GM19372 (cell line): ENCODE measurements around the gene SCGN.

Experiments used
- ATAC-seq: cut with Tn5 transposase; IDR thresholded peaks from one replicate; pipeline ENCODE4 v1.9.1; 2021; ENCODE audit warnings: mild to moderate bottlenecking, low read depth, moderate library complexity; ENCODE audit not compliant: unreplicated experiment

The SCGN gene, protein sequence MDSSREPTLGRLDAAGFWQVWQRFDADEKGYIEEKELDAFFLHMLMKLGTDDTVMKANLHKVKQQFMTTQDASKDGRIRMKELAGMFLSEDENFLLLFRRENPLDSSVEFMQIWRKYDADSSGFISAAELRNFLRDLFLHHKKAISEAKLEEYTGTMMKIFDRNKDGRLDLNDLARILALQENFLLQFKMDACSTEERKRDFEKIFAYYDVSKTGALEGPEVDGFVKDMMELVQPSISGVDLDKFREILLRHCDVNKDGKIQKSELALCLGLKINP

DNA sequence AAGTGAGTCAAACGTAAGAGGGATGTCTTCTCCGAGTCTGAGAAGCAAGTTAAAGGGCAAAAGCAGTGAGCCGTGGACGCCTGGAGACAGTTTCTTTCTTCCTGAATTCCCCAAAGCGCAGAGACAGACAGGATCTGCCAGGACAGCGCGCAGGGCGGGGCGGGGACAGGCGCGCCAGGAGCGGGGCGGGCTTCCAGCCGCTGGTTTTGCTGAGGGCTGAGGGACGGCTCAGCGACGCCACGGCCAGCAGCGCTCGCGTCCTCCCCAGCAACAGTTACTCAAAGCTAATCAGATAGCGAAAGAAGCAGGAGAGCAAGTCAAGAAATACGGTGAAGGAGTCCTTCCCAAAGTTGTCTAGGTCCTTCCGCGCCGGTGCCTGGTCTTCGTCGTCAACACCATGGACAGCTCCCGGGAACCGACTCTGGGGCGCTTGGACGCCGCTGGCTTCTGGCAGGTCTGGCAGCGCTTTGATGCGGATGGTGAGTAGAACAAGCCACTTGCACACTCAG is at the start of gene SCGN:
SCGN (plus strand) TSS at position 209 of the 509 bp plus-strand sequence; CDS start at position 398, 189 bp downstream.
- no peak for ATAC-seq

DNA sequence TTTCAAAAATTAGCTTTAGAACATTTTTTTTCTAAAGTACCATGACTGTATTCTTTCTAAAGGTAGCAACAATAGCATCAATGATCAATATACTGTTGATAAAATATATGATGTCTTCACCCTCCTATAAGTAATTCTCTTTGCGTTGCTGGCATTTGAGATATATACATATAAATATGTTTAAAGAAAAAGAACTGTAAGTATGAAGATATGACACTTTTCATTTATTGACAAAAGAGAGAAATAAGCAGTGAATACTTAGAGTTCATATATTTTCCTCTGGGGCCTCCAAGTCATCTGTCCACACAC is 49.4 kb upstream of the SCGN start:
- no peak for ATAC-seq

DNA sequence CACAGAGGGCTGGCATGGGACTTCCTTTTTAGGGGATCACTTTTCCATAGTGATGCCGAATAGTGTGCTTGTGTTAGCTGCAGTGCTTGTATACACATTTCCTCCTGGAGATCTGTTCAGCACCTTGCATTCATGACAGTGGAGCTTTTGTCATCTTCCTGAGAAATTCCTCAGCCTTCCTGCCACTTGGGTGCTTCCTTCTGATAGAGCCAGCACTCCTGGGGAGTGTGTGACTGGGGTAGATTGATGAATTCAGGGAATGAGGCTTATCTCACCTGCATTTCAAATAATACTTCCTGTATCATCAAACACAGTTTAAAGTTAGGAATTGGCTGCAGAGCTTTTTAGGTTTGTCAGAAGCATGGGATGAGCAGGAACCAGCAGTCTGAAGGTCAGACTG is 48.8 kb upstream of the SCGN start:
- no peak for ATAC-seq

DNA sequence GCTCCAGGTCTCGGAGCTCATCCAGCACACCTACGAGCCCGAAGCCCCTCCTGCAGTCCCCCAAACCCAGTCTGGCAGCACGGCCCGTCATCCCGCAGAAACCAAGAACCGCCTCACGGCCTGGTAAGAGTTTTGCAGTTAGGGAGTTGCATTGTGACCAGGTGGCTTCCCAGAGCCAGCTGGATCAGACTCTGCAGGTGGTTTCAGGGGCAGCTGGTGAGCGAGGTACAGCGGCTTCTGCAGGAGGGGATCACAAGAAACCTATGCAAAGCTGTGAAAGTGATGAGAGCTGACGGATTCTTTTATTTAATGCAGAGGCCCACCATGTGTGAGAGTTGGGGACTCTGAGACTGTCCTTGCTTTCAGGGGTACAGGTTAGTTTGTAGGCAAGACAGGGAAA is 45.9 kb upstream of the SCGN start:
- no peak for ATAC-seq

DNA sequence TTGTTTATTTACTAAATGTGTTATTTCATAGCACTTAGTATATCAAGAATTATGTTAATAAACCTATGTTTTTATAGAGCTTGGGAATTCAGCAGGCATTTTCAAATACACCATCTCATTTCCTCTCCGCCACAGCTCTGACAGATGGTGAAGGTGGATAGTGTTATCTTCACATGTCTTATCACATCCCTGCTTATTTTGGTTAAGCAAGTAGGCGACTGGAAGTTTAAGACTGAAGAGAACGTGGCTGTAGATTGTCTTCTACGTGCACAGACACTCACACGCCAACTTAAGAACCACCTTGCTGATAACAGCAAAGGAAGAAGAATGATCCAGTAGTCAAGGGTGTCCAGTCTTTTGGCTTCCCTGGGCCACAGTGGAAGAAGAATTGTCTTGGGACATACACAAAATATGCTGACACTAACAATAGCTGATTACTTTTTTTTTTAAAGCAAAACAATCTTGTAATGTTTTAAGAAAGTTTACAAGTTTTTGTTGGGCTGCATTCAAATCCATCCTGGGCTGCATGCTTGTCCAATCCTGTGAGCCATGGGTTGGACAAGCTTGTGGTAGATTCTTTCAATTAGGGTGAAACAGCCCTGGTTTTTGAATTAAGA is 43.3 kb upstream of the SCGN start:
- ATAC-seq = no peak

DNA sequence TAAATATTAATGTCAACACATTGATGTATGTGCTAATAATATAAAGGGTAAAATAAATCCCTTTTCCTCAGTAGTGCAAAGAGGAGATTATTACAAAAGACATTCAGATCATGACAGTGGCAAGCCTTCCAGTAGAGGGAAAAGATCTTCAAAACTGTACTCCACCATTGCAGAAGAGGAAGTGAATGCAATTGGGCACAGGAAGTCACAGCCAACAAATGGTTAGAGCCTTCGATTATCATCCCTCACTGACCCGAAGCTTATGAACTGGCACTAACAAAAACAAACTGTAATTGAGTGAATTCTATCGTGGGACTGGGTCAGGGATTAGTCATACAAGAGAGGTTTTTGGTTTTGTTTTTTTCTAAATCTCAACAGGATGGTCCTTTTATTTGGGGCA is 39.3 kb upstream of the SCGN start:
- ATAC-seq = no peak

DNA sequence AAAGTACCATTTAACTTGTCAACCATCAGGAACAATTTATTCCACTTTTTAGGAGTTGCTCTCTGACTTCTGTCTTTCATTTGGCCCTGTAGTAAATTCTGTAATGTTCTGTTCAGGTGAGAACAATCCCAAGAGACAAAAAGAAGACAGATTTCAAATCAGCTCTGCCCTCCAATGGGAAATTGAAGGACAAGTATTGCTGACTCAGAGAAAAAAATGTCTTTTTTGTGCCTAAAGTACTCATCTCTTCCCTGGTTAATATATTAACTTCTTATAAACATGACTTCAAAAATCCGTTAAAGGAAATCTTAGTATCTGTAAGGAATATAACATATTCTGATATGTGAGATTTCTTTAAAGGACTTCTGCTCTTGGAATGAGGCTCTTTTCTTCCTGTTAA is 38.6 kb upstream of the SCGN start:
- ATAC-seq = no peak

DNA sequence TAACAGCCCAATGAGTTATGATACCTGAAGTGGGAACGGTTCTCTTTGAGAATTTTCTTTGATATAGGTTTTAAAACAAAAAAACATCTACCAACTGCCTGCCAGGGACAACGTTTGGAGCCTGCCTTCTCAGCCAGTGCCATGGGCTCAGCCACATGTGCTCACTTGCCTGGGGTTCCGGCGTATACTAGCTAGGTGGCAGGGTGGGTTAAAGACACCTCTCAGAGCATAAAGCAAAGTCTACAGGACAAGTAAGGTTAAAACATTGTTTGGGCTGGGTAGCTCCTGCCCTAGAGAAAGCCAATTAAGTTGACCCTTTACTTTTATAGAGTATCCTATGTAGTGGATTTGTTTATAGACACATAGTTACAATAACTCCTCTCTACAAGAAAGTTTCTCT is 38.0 kb upstream of the SCGN start:
- no peak for ATAC-seq

DNA sequence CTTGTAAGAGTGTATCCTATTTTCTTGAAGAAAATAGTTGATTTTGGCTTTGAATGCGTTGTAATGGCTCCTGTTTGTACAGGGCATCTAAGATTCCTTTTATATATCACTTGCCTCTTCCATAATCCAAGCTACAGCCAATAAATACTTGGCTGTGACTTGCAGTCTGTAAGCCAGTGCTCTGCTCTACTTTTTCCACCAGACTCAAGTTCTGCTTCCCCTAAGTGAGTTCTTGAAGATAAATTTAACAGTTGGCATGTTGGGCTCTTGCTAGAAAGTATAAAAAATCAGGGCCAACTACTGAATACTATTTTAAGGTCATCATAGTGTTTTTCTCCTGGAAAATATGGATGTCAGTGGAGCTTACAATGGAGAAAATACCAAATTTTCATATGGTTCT is 36.5 kb upstream of the SCGN start:
- no peak for ATAC-seq

DNA sequence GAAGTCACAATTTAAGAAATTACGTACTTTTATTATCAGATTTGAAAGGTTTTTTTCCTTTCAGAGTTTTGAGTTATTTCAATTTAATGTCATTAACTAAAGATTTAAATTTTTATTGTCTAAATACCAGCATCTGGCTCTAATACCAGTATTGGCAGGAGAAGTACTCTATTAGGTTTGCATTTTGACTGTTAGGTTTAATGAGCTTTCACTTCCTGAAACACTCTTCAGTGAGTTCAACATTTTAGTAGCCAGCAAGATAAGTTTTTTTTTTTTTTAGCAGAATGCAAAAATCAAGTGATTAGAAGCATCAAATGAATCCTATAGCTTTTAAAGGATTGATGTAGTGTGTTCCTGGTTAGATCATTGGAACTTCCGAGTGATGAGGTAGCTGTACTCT is 34.0 kb upstream of the SCGN start:
- ATAC-seq = no peak

DNA sequence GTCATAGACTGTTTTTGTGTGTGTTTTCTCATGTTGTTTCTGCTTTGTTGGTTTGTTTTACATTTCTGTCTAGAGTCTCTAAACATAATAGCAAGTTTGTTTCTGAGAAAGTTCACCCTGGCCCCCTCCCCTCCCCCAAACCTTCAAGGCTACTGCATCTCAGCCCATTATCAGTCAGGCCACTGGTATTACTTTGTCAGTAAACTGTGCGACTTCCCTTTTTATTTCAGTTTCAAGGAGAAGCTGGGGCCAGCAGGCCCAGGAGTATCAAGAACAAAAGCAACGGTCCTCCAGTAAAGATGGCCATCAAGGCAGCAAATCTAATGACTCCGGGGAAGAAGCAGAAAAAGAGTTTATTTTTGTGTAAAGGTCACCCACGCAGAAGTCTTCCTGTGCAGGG is 32.8 kb upstream of the SCGN start:
- no peak for ATAC-seq

DNA sequence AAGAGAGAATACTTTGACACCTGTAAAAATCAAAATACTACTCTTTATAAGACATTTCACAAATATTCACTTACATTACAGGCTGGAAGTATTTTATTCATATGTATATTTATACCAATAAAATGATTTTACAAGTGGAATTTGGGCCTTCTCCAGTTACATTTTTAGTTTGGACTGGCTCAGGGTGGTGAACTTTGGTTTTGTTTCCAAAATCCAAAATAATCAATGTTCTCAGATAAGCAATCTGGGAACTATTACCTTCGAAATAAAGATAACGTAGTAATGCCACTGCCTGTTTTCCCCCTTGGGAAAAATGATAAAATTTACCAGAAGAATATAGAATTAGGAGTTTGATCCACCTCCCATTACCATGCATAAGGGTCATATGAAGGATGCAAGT is 31.6 kb upstream of the SCGN start:
- no peak for ATAC-seq

DNA sequence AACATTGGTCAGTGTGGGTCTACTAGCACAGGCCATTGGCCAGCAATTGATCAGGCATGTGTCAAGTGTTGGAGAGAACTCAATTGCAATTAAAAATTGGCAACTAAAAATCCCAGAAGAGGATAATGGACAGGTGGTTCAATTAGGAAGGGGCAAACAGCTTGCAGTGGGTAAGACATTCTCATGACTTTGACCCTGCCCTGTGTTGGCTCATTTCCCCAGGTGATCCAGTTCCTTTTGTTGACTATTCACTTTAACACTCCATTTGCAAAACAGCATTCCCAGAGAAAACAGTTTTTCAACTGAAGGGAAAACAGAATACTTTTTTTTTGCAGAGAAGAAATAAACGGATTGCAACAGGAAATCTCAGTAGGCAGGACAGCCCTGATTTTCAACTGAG is 28.9 kb upstream of the SCGN start:
- ATAC-seq = no peak

DNA sequence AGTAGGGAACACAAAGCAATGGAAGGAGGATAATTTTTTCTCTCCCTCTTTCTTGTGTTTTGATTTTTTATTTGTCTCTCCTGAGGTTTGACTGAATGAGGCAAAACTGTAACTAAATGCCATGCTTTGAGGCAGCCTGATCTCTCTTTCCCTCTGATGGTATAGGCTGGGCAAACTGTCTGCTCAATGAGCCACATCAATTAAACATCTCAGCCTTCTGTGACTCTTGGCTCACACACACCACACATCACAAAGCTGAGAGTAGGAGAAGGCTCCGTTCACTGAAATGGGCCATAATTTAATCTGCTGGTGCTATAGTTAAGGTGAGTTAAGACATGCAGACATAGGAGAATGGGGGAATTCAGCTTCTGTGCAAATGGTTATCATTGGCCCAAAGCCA is 28.1 kb upstream of the SCGN start:
- no peak for ATAC-seq

DNA sequence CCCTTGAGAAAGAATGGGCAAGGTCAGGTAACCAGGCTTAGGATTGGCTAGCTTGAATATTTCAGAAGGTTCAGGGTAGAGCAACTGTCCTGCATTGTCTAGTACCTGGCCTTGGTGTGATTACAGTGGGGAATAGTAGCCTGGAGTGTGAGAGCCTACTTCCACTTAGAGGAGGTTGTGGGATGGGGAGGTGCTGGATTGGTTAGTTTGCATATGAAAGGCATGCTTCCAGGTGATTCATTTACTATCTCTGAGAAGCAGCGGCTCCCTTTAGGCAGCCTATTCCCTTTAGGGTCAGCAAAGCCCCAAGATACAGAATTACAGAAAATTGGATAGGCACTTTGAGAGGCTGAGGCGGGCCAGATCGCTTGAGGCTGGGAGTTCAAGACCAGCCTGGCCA is 25.0 kb upstream of the SCGN start:
- ATAC-seq = no peak

DNA sequence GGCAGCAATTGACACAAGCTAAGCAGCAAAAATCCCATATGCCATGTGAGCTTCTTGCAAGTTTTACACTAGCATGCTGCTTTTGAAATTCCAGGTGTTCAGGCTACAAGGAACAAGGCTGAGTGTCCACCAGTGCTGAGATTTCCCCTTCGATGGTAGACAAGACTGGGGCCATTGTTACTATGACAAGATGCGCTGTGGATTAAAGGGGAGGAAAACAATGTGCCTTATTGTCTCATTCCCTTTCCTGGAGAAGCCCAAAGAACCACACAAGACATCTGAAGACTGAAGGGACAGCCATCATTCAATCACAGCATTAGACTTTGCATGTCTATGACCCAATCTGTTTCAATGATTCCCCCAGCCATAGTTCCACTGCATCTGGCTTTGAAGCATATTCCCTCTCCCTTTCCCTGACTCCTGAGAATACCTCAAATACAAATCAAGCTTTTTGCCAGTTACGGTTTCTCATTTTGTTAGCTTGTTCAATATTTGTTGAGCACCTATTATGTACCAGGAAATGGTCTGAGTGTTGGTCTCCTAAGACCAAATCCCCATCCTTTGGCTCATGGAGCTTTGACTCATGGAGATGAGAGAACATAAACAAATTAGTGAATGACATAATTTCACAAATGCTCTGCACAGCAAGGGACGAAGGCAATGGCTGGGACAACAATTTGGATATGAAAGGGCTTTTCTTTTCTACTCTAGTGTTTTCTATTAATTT is 23.4 kb upstream of the SCGN start:
- ATAC-seq = no peak

DNA sequence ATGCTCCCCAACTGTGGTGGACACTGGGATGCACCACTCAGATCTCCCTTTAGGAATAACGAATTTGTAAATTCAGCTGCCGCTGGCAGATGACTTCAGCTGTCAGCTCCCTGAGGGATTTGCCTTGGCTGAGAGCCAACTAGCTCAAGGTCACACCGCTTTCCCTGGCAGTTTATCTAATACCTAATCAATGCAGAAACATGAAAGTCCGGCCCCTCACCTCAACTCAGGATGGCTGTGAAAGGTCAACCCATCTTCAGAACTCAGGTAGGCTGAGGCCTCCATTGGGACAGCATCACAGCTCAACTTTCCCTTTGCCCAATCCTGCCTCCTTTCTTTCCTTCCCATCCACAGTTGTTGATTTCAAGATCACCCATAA is 22.8 kb upstream of the SCGN start:
- ATAC-seq = no peak

DNA sequence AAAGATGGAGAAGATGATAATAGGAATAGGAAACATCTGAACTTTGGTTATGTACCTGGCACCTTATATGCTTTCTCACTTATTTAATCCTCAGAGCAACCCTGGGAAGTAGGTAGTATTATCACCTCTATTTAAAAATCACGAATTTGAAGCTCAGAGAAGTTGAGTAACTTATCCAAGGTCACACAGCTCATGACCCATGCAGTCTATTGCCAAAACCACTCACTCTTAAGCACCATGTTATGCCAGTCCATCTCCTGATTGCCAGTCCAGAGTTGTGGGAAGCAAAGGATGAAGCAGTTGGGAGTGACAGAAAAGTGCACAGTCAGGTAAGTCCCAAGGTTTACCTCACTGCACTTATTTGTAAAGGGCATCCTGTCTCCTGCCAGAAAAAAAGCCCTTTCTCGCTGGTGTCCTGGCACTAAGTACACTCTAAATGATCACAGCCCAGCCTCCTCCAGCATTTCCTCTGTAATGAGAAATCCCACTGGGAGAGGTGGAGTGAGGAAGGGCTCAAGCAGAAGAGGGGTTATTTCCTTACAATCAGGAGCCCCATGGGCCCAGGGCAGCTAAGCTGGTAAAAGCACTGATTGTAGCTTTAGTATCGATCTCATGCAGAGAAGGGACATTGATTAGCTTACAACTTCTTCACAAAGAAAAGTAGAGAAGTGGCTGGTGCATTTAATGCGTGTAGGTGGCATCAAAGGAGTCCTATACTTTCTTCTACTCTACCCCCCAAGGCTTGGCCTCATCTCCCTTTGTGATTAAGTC is 21.3 kb upstream of the SCGN start:
- ATAC-seq = no peak

DNA sequence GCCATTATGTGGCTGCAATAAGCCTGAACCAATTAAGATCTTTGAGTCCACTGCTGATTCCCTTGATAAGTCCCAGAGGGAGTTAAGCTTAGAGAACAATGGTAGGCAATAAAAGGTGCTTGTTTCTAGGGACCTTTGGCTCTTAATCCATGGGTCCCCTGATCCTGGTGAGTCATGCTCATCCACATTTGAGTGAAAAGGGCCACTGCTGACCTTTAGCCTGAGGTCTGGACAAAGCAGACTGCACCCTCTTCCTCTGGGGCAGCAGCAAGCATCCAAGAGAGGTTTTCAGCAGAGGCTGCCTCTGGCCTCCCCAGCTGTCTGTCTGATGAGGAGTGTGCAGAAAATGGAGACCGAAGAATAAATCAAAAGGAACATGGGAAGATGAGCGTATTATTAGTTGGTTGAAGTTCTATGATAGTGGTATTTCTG is 16.1 kb upstream of the SCGN start:
- ATAC-seq = no peak

DNA sequence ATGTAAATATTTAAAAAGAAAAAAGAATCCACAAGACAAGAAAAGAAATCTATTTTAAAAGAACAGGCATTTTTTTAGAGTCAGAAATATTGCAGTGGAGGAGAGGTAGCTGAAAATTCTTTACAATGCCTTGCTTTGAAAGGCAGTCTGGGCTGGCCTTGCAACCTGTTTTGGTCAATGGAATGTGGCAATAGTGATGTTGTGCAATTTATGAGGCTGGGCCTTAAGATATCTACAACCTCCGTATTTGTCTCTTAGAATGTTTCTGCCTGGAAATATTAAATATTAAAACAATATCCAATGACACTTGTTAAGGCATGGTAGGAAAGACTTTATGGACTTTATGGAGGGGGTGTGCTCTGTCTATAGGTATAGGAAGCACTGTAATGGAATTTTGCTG is 14.8 kb upstream of the SCGN start:
- ATAC-seq = no peak

DNA sequence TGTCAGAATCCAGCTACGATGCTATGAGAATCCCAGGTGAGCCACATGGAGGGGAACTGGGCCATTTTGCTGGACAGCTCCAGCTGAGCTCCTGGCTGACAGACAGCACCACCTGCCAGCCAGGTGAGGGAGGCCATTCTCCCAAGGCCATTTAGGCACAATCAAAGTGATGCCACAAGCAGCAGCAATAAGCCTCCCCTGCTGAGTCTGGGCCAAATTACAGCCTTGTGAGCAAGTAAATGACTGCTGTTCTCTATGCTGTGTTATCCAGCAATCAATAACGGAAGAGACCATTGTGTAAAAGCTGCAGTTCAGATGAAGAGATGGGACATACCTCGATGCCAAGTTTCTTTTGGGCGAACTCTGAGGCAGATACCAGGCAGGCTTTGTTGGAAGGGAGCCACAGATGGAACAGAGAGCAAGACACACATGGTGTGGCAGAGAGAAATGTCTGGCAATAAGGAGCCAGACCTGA is 14.0 kb upstream of the SCGN start:
- ATAC-seq = no peak
